ENCODE data around the gene SLC15A1.

The SLC15A1 gene, protein sequence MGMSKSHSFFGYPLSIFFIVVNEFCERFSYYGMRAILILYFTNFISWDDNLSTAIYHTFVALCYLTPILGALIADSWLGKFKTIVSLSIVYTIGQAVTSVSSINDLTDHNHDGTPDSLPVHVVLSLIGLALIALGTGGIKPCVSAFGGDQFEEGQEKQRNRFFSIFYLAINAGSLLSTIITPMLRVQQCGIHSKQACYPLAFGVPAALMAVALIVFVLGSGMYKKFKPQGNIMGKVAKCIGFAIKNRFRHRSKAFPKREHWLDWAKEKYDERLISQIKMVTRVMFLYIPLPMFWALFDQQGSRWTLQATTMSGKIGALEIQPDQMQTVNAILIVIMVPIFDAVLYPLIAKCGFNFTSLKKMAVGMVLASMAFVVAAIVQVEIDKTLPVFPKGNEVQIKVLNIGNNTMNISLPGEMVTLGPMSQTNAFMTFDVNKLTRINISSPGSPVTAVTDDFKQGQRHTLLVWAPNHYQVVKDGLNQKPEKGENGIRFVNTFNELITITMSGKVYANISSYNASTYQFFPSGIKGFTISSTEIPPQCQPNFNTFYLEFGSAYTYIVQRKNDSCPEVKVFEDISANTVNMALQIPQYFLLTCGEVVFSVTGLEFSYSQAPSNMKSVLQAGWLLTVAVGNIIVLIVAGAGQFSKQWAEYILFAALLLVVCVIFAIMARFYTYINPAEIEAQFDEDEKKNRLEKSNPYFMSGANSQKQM

DNA sequence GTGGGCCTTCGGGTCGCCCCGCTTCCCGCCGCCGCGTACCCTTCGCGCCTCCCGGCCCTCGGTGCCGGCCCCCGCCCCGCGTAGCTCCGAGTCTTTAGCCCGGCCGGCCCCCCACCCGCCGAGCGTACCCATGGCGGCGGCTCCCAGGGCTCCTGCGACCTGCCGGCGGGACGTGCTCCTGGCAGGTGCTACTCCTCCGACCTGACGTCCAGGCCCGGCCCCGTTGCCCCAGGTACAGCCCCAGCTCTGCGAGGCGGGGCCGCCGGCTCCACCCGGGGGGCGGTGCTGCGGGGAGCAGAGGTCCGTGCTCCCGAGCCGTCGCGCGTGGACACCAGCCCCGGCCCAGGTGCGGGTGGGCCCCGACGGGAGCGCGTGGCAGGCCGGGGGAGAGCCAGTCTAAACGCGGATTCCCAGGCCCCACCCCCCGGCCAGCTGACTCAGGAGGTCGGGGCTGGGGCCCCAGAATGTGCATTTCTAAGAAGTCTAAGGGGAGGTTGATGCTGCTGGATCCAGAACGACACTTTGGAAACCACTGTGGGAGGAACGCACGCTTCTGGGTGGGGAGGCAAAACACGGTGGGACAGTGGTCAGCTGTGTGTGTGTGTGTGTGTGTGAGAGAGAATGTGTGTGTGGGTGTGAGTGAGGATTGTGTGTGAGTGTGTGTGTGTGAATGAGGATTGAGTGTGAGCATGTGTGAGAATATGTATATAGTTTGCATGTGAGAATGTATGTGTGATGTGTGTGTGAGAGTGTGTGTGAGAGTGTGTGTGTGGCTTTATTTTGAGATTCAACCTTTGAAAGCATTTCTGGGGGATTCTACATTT, at the start of gene SLC15A1:
TSS of gene SLC15A1 (minus strand) at position 206 of the 824 bp plus-strand sequence. CDS start at position 132, 74 bp downstream.
- no peak for DNase-seq

GRCh38 chr13:98801626-98802418, 49.4 kb upstream of the SLC15A1 start:
- no peak for DNase-seq

DNA sequence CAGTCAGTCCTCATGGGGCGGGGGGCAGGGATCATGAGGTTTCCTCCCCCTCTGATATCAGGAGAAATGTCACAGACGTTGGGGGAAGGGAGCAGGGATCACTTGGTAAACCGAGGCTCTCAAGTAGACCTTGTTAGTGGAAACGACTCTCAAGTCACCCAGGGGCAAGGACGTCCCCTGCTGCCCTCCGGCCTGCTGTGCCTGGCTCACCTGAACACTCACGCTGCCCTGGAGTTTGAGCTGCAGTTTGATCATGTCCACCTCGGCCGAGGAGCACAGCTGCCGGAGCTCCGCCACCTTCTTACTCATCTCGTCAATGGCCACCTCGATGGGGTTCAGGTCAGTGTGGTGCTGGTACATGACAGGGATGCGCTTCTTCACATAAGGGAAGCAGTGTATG, 47.6 kb upstream of the SLC15A1 start:
- no peak for DNase-seq

DNA sequence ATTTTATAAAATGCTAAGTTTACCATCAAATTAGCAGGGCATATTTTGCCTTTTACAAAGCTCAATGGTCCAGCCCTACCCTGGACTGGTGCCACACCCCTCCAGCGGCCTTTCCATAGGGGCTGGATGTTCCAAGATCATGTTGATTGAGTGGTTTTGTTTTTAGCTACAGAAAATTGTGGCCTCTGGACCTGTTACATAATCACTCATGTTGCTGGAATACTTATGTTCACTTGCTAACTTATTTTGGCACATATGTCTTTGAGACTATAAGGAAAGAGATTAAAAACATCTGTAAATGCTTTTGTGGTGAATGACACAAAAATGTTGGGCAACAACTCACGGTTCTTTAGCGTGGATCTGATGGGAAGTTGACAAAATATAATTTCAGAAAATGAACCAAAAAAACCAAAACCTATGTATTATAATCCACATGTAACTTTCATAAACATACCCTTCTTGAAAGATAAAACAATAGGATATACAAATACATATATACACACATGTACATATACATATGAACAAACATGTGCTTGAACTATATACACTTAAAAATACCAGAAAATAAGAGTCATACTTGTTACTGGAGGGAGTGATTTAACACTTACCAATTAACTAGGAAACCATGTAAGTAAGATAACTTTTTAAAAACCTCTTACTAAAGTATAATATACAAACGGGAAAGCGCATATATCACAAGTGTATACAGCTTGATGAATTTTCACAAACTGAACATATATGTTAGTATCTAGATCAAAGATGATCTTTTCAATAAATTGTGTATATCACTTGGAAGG, 46.6 kb upstream of the SLC15A1 start:
- DNase-seq: no peak

DNA sequence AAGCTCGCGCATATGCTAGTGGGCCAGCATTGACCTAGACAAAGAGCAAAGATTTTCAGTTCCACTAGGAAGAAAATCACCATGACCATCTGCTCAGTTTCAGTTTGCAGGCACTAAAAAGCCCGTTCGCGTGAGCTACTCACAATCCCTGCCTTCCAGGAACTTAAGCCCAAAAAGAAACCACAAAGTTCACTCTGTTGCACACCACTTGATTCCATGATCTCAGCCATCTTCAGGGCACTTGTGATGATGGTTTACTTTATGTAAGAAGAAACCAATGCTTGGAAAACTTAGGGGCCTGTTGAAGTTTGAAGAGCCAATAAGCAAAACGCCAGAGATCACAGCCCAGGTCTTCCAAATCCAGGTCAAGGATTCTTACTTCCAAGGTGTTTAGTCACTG, 45.0 kb upstream of the SLC15A1 start:
- no peak for DNase-seq

- no peak for DNase-seq
Measured at GRCh38 chr13:98796798-98797197, 44.3 kb upstream of the SLC15A1 start.

DNA sequence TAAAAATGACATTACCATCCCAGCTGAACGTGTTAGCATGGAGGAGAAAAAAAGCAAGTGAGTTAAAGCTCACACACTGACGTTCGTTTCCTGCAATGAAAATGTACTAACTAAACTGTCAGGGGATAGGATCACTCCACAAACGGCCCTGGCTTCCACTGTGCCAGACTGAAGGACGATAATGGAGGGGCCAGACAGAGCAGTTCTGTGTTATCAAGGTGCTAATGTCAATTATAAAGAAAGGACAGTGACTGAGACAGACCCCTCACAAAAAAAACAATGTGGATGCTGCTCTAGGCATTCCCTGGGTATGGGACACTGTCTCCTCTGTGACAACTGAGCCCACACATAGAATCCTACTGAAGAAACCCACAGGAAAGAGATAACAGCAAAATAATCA, 43.7 kb upstream of the SLC15A1 start:
- DNase-seq: no peak

DNA sequence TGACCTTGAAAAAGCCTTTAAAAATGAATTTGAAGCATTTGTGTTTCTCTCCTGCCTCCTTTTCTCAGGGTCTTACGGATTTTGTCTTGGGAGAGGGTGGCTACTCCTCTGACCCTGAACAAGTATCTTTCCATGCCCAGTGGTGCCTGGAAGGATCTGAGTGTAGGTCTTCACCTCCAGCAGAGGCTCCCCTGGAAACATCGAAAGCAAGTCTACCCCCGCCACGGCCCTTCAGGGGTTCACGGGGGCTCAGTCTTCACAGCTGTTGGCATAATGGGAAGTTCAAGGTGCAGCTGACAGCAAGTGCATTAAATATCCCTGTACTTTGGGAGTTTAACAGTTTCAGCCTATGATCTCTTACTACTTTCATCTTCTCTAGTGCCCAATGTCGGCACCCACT, 42.7 kb upstream of the SLC15A1 start:
- no peak for DNase-seq

DNA sequence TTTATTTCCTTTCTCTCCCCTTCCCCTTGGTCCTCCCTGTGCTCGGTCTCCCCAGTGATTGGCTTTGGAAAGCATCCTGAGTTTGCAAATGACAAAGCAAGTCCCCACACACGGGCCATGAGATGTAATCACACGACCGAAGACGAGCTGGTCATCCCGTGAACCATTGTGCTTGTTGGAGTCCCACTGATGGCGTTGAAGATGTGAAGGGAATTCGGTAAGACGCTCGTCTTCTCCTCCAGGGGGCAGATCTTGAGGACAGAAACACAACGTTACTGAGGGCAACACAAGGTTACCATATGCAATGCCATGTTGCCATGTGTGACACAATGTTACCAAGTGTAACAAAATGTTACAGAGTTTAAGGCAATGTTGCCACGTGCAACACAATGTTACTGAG, 42.0 kb upstream of the SLC15A1 start:
- DNase-seq: no peak

DNA sequence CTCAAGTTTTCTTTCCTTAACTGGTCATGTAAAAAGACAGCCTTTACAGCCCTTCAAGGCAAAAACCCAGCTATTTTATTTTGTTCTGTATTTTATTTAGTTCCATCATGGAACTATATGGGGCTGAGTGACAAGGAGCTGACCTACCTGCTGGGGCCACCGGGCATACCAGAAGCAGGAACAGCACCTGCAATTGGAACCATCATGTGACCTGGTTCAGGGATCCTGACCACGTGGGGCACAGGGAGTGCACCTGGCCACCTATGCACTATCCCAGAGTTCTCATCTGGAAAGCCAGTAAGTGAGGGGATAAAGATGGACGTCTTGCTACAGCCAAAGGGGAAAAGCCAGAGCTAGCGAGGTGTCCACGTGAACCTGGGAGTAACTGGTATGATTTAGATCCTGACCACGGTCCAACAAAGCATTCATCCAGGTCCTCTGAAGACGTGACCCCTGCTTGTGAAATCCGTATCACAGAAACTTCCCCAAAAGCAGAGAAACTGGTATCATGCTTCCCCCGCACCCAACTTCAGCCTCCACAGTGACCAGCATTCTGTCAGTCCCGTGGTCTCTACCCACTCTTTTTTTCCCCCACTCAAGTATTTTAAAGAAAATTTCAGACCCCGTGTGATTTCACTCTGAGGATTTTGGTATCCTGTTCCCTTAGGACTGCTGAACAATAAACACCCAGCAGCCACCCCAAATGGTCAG, 40.5 kb upstream of the SLC15A1 start:
- DNase-seq: no peak

DNA sequence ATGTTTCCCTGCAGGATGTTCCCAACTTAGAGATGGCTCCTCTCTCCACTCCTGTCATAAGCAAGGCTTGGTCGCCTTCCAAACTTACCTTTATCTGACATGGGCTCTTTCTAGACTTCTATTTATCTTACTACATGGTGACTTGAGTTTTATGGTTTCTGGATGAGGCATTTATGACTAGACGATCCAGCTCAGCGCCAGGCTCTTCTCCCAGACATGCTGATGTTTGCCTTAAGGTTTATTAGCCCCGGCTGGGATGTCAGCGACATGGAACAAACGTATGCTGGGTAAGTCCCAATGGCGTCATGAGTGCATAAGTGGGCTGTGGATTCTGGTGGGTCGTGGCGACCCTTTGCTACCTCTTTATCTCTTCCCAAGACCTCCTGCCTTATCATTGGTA, 39.8 kb upstream of the SLC15A1 start:
- no peak for DNase-seq

DNA sequence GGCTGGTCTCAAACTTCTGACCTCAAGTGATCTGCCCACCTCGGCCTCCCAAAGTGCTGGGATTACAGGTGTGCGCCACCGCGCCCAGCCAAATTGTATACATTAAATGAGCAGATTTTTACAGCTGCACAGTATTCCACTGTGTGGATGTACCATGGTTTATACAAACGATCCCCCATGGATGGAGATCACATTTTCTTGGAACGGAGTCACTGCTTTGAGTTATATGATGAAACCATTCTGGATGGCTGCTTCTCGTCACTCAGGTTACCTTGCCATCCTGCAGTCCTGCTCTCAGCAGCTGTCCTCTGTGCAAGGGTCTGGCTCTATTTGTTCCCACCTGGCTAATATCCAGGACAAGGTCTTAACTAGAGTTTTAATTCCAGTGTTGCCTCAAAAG, 39.1 kb upstream of the SLC15A1 start:
- no peak for DNase-seq

GRCh38 chr13:98787996-98788395, 35.5 kb upstream of the SLC15A1 start:
- no peak for DNase-seq

- DNase-seq: no peak
Measured at GRCh38 chr13:98787173-98787572, 34.7 kb upstream of the SLC15A1 start.

DNA sequence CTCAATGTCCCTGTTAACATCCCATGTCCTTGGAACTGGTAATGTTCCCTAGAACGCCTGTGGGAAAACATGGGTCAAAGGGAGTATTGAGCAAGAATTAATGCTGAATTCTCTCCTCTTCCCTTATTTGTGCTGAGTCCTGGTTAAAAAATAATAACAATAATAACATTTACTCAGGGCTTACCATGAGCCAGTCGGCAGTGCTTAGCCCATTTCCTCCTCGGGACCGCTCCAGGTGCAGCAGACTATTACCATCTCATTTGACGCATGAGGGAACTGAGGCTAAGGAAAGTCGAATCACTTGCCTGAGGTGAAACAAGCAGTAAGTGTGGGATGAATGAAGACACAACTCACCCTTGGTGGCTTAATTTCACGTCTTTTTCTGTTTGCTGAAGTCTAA, 33.6 kb upstream of the SLC15A1 start:
- DNase-seq: no peak

DNA sequence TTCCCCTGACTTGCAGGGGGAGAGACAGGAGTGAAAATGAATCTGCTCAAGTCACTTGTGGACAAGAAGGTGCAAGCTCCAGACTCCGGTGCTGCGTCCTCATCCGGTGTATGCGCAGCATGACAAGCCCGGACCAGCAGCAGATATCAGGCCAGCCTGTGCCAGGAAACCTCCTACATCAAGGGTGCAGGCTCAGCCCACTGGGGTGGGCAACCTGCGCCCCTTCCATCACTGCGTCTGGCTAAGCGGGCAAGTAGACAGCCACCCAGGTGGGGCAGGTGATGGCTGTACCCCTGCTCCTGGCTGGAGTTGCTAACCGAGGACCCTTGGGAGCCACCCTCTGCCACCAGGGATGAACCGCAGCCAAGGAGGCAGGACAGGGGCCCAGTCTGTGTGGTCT, 32.9 kb upstream of the SLC15A1 start:
- no peak for DNase-seq

- DNase-seq: no peak
Measured at GRCh38 chr13:98784666-98785065, 32.2 kb upstream of the SLC15A1 start.

GRCh38 chr13:98783856-98784478, 31.5 kb upstream of the SLC15A1 start:
- no peak for DNase-seq

- DNase-seq: no peak
Measured at GRCh38 chr13:98782654-98783053, 30.2 kb upstream of the SLC15A1 start.

DNA sequence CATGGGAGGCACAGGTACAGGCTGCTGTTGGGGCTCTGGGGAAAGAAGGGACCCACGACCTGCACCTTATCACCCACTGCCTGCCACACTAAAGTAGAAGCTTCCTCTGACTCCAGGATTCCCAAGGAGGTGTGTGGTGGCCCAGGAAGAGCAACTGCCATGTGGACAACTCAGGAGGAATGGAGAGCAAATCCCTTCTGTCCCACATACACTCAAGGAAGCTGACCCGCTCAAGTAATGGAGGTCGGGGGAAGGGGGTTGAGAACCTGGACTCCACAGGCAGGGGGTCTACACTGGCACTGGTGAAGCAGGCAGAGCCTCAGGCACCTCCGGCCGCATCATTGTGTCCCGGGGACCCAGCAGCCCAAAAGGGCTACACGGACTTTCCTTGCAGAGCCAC, 29.4 kb upstream of the SLC15A1 start:
- DNase-seq: no peak

DNA sequence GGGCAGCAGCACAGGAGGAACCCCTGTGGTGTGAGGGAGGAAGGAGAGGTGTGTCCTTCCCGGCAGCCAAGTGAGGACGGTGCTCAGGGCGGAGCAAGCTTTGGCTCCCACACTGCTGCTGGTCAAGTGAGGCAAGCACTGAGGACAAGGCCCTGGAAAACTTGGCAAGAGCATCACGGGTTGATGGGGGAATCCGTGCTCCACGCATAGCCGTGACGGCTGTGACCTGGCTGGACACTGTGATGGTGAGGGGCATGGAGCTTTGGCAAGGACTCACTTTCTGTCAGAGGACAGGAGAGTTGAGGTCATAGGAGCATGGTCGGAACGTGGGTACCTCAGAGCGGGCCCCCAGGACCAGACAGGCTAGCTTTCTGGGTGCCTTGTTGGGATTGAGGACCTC, 29.0 kb upstream of the SLC15A1 start:
- no peak for DNase-seq

Measured in cortex of kidney (tissue), 1 donor.